ENCODE measurements around the gene TNFRSF4.

Gene TNFRSF4

GRCh38 chr1:1225913-1226312 lies 12.0 kb upstream of the TNFRSF4 start:
- H3K4me3 ChIP-seq (IDR thresholded peaks at IDR 0.05; ENCODE audit: insufficient read depth, low read depth, low read length), result no peak overlapping the region
- H3K36me3 ChIP-seq (ENCODE audit: insufficient read depth), result peaks cover 6% of the 10 kb centered on the region; the same call in 1 of the 2 replicates
- no peak overlapping the region for H2AFZ ChIP-seq (ENCODE audit: low read depth)
- no peaks in the 10 kb centered on the region for H3K27me3 ChIP-seq (ENCODE audit: insufficient read depth, low read depth)
- peaks cover 36% of the 10 kb centered on the region for H3K79me2 ChIP-seq (ENCODE audit: insufficient read depth, low read depth)
- peaks cover 4% of the 10 kb centered on the region for H3K4me1 ChIP-seq (ENCODE audit: low read depth, poor library complexity, severe bottlenecking)
- H3K27ac ChIP-seq, result no peak overlapping the region
- no peaks in the 10 kb centered on the region for H4K20me1 ChIP-seq (ENCODE audit: insufficient read depth)
- H3K4me2 ChIP-seq, result no peak overlapping the region
- no peak overlapping the region for H3K9ac ChIP-seq
- TF ChIP-seq, protein P1, sequence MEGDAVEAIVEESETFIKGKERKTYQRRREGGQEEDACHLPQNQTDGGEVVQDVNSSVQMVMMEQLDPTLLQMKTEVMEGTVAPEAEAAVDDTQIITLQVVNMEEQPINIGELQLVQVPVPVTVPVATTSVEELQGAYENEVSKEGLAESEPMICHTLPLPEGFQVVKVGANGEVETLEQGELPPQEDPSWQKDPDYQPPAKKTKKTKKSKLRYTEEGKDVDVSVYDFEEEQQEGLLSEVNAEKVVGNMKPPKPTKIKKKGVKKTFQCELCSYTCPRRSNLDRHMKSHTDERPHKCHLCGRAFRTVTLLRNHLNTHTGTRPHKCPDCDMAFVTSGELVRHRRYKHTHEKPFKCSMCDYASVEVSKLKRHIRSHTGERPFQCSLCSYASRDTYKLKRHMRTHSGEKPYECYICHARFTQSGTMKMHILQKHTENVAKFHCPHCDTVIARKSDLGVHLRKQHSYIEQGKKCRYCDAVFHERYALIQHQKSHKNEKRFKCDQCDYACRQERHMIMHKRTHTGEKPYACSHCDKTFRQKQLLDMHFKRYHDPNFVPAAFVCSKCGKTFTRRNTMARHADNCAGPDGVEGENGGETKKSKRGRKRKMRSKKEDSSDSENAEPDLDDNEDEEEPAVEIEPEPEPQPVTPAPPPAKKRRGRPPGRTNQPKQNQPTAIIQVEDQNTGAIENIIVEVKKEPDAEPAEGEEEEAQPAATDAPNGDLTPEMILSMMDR (conservative IDR thresholded peaks at IDR 0.05; ENCODE audit: low read depth, low read length), result no peak

DNA sequence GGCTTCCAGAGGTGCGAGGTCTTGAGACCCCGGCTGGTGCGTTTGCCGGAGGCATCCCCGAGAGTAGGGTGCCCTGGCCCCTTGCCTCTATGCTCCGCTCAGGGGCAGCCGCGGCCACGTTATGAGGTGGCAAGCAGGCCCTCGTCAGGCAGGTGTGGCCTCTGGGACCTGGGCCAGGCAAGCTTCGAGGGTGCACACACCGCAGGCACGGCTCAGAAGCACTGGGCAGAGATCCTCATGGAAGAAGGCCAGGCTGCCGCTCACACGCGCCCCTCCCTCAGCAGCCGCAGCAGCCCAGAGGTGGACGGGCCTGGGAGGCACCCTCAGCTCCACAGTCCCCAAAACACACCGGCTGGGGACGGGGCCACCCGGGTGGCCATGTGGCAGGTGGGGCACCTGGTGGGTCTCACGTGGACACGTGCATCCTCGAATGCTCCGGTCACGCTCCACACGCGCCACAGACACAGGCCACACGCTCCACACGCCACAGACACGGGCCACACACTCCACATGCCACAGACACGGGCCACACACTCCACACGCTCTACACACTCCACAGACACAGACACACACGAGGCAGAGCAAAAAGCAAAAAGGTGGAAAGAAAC lies 11.4 kb upstream of the TNFRSF4 start:
- H3K4me1 ChIP-seq (ENCODE audit: low read depth, poor library complexity, severe bottlenecking), result peaks cover 4% of the 10 kb centered on the region
- no peaks in the 10 kb centered on the region for H4K20me1 ChIP-seq (ENCODE audit: insufficient read depth)
- no peak overlapping the region for H3K9ac ChIP-seq
- peaks cover 6% of the 10 kb centered on the region; the same call in 1 of the 2 replicates for H3K36me3 ChIP-seq (ENCODE audit: insufficient read depth)
- no peaks in the 10 kb centered on the region for H3K27me3 ChIP-seq (ENCODE audit: insufficient read depth, low read depth)
- no peak overlapping the region for H2AFZ ChIP-seq (ENCODE audit: low read depth)
- TF ChIP-seq, protein P1 (conservative IDR thresholded peaks at IDR 0.05; ENCODE audit: low read depth, low read length), result no peak
- H3K27ac ChIP-seq, result no peak overlapping the region
- H3K4me2 ChIP-seq, result no peak overlapping the region
- peaks cover 30% of the 10 kb centered on the region for H3K79me2 ChIP-seq (ENCODE audit: insufficient read depth, low read depth)
- no peak overlapping the region for H3K4me3 ChIP-seq (IDR thresholded peaks at IDR 0.05; ENCODE audit: insufficient read depth, low read depth, low read length)

GRCh38 chr1:1223891-1224290 lies 9.9 kb upstream of the TNFRSF4 start:
- Histone ChIP-seq H3K79me2 (ENCODE audit: insufficient read depth, low read depth) (peaks cover 16% of the 10 kb centered on the region; the same call in 1 of the 2 replicates), H3K4me1 (ENCODE audit: low read depth, poor library complexity, severe bottlenecking) (no peaks in the 10 kb centered on the region), H3K27me3 (ENCODE audit: insufficient read depth, low read depth) (no peaks in the 10 kb centered on the region), H2AFZ (ENCODE audit: low read depth) (no peak overlapping the region), H3K4me2 (no peak overlapping the region), H3K27ac (no peak overlapping the region), H3K36me3 (ENCODE audit: insufficient read depth) (peaks cover 6% of the 10 kb centered on the region; the same call in 1 of the 2 replicates), H3K4me3 (IDR thresholded peaks at IDR 0.05; ENCODE audit: insufficient read depth, low read depth, low read length) (no peak overlapping the region), H3K9ac (no peak overlapping the region), H4K20me1 (ENCODE audit: insufficient read depth) (no peaks in the 10 kb centered on the region)
- TF ChIP-seq, protein P1 (conservative IDR thresholded peaks at IDR 0.05; ENCODE audit: low read depth, low read length), result no peak

DNA sequence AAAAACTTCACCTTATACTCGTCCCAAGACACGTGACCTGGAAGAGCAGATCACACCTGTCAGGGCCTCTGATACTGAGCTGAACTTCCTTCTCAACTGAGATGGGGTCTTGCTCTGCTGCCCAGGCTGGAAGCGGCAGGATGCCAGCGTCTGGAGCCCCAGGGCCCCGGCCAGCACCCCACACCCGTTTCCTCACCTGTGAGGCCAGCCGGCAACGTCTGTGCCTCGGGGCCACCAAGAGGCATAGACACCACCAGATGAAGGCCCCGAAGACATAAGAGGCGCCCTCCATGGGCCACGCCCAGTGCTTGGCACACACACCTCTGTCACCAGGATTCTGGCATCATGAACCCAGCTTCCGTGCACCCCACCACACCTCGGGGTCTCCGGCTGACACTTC lies 9.4 kb upstream of the TNFRSF4 start:
- TF ChIP-seq, protein P1 (conservative IDR thresholded peaks at IDR 0.05; ENCODE audit: low read depth, low read length), result no peak
- H4K20me1 ChIP-seq (ENCODE audit: insufficient read depth), result no peaks in the 10 kb centered on the region
- peaks cover 6% of the 10 kb centered on the region; the same call in 1 of the 2 replicates for H3K36me3 ChIP-seq (ENCODE audit: insufficient read depth)
- no peak overlapping the region for H2AFZ ChIP-seq (ENCODE audit: low read depth)
- H3K4me3 ChIP-seq (IDR thresholded peaks at IDR 0.05; ENCODE audit: insufficient read depth, low read depth, low read length), result no peak overlapping the region
- no peak overlapping the region for H3K9ac ChIP-seq
- no peak overlapping the region for H3K4me2 ChIP-seq
- H3K79me2 ChIP-seq (ENCODE audit: insufficient read depth, low read depth), result peaks cover 10% of the 10 kb centered on the region; the same call in 1 of the 2 replicates
- H3K27me3 ChIP-seq (ENCODE audit: insufficient read depth, low read depth), result no peaks in the 10 kb centered on the region
- H3K27ac ChIP-seq, result no peak overlapping the region
- H3K4me1 ChIP-seq (ENCODE audit: low read depth, poor library complexity, severe bottlenecking), result no peaks in the 10 kb centered on the region

Measured in KMS-11 (cell line).